IMR-90 (cell line): ENCODE measurements around the gene SS18L1. TPM values are rescaled to one million over a fixed set of nuclear protein-coding genes. Genes with fewer than 3 reads are reported as not detected.

Source experiments
- ATAC-seq: fragments of 200-7000 bp; cut with Tn5 transposase; 2 replicates; pipeline ENCODE4 v1.9.1; 2020; ENCODE audit warnings: low read depth, mild to moderate bottlenecking, moderate library complexity
- BruUV-seq: library from RNA; stranded (reverse); fragments of 400-500 nt; replicated peaks from 2 replicates; lab custom pipeline; 2021; lab: Mats Ljungman, UMichigan
- CTCF ChIA-PET: fragments of 300-600 bp; formaldehyde crosslinking; extraction: SDS; loops from one replicate; lab custom pipeline; 2021; ENCODE audit warnings: antibody characterized with exemption; lab: Yijun Ruan, JAX
- POLR2A ChIA-PET: fragments of 300-600 bp; sonication (Branson Sonifier 250); formaldehyde crosslinking; loops from one replicate; lab custom pipeline; 2022; ENCODE audit warnings: antibody characterized with exemption; ENCODE audit not compliant: unreplicated experiment; lab: Charles Lee
- DNase-seq: peaks from one replicate; pipeline ENCODE4 v3.0.0; 2013
- H2AFZ ChIP-seq: replicated peaks from 2 replicates; pipeline ENCODE3; 2013; ENCODE audit warnings: low read length, mild to moderate bottlenecking; ENCODE audit not compliant: poor library complexity
- H2AK5ac ChIP-seq: 2 replicates; pipeline ENCODE4 v1.6.1; 2013; ENCODE audit warnings: low read depth, low read length, inconsistent platforms
- H2AK9ac ChIP-seq: replicated peaks from 2 replicates; pipeline ENCODE3; 2013; ENCODE audit warnings: mild to moderate bottlenecking, low read depth, low read length, moderate library complexity; ENCODE audit not compliant: poor library complexity
- H2BK120ac ChIP-seq: 2 replicates; pipeline ENCODE4 v1.6.1; 2013; ENCODE audit warnings: low read depth, low read length, inconsistent platforms
- H2BK15ac ChIP-seq: 3 replicates; pipeline ENCODE4 v1.6.1; 2013; ENCODE audit warnings: low read depth, low read length, inconsistent platforms
- H2BK20ac ChIP-seq: 2 replicates; pipeline ENCODE4 v1.6.1; 2013; ENCODE audit warnings: low read depth, mild to moderate bottlenecking, inconsistent platforms, low read length, moderate library complexity
- H2BK5ac ChIP-seq: 2 replicates; pipeline ENCODE4 v1.6.1; 2013; ENCODE audit warnings: mild to moderate bottlenecking, low read depth, low read length, inconsistent platforms; ENCODE audit not compliant: poor library complexity, severe bottlenecking
- H3K14ac ChIP-seq: replicated peaks from 2 replicates; pipeline ENCODE4 v1.6.1; 2013; ENCODE audit warnings: low read depth, low read length, inconsistent platforms
- H3K18ac ChIP-seq: 2 replicates; pipeline ENCODE4 v1.6.1; 2013; ENCODE audit warnings: low read depth, low read length, control low read depth
- H3K23ac ChIP-seq: 2 replicates; pipeline ENCODE4 v1.6.1; 2013; ENCODE audit warnings: low read depth, low read length, inconsistent platforms
- H3K27ac ChIP-seq: 2 replicates; pipeline ENCODE4 v1.5.1; 2013; ENCODE audit warnings: mild to moderate bottlenecking, control low read depth, low read length; ENCODE audit not compliant: insufficient read depth
- H3K27me3 ChIP-seq: 2 replicates; pipeline ENCODE4 v1.6.1; 2013; ENCODE audit warnings: low read length; ENCODE audit not compliant: control insufficient read depth, insufficient read depth
- H3K36me3 ChIP-seq: 2 replicates; pipeline ENCODE4 v1.6.1; 2013; ENCODE audit warnings: low read length, mixed read lengths; ENCODE audit not compliant: control insufficient read depth, insufficient read depth
- H3K4ac ChIP-seq: 2 replicates; pipeline ENCODE4 v1.6.1; 2013; ENCODE audit warnings: low read depth, low read length, inconsistent platforms
- H3K4me1 ChIP-seq: 2 replicates; pipeline ENCODE4 v1.6.1; 2013; ENCODE audit warnings: low read length, mixed read lengths; ENCODE audit not compliant: control insufficient read depth, insufficient read depth
- H3K4me2 ChIP-seq: 2 replicates; pipeline ENCODE4 v1.6.1; 2013; ENCODE audit warnings: low read depth, mild to moderate bottlenecking, control low read depth, low read length, moderate library complexity
- H3K4me3 ChIP-seq: 2 replicates; pipeline ENCODE4 v1.5.1; 2013; ENCODE audit warnings: low read depth, mild to moderate bottlenecking, control low read depth, low read length, moderate library complexity; ENCODE audit not compliant: insufficient read depth
- H3K56ac ChIP-seq: 2 replicates; pipeline ENCODE4 v1.6.1; 2013; ENCODE audit warnings: low read length, inconsistent platforms; ENCODE audit not compliant: insufficient read depth; ENCODE audit errors: extremely low read depth
- H3K79me1 ChIP-seq, 2 experiments: 2 replicates each; pipeline ENCODE4 v1.6.1; 2013; ENCODE audit warnings: low read length in 2 of 2, inconsistent platforms in 1 of 2, low read depth in 1 of 2
- H3K9ac ChIP-seq: 2 replicates; pipeline ENCODE4 v1.6.1; 2013; ENCODE audit warnings: low read depth, low read length, control low read depth
- H3K9me1 ChIP-seq: 2 replicates; pipeline ENCODE4 v1.6.1; 2013; ENCODE audit warnings: low read length, inconsistent platforms; ENCODE audit not compliant: insufficient read depth
- H3K9me3 ChIP-seq: 2 replicates; pipeline ENCODE4 v1.6.1; 2013; ENCODE audit warnings: low read length; ENCODE audit not compliant: control insufficient read depth, insufficient read depth
- H4K20me1 ChIP-seq: 2 replicates; pipeline ENCODE4 v1.6.1; 2013; ENCODE audit warnings: low read length, inconsistent platforms; ENCODE audit not compliant: insufficient read depth
- H4K5ac ChIP-seq: 2 replicates; pipeline ENCODE4 v1.6.1; 2013; ENCODE audit warnings: mild to moderate bottlenecking, low read depth, low read length, control low read depth
- H4K8ac ChIP-seq, 2 experiments: 2 replicates each; pipeline ENCODE4 v1.6.1; 2013; ENCODE audit warnings: low read depth in 2 of 2, low read length in 2 of 2, control low read depth in 1 of 2, inconsistent platforms in 1 of 2
- H4K91ac ChIP-seq: 2 replicates; pipeline ENCODE4 v1.6.1; 2013; ENCODE audit warnings: low read depth, low read length, inconsistent platforms; ENCODE audit not compliant: insufficient read depth
- BHLHE40 ChIP-seq: fragments of 150-350 bp; IDR thresholded peaks from 2 replicates; pipeline ENCODE4 v1.6.1; 2016; ENCODE audit warnings: mild to moderate bottlenecking, low read depth, low read length
- CEBPB ChIP-seq: IDR thresholded peaks from 2 replicates; pipeline ENCODE4 v1.6.1; 2012; ENCODE audit warnings: low read depth, low read length, improper control_type of control experiment
- CTCF ChIP-seq: conservative IDR thresholded peaks from 2 replicates; pipeline ENCODE4 v1.5.1; 2012; ENCODE audit warnings: mild to moderate bottlenecking, low read depth, low read length, improper control_type of control experiment
- FOS ChIP-seq: fragments of 150-350 bp; IDR thresholded peaks from 2 replicates; pipeline ENCODE4 v1.6.1; 2016; ENCODE audit warnings: low read depth, low read length
- MAFK ChIP-seq: IDR thresholded peaks from 2 replicates; pipeline ENCODE4 v1.6.1; 2012; ENCODE audit warnings: low read depth, low read length, improper control_type of control experiment
- MAZ ChIP-seq: IDR thresholded peaks from 2 replicates; pipeline ENCODE4 v1.6.1; 2012; ENCODE audit warnings: low read depth, mild to moderate bottlenecking, low read length, improper control_type of control experiment, moderate library complexity, borderline replicate concordance
- MXI1 ChIP-seq: IDR thresholded peaks from 2 replicates; pipeline ENCODE4 v1.6.1; 2012; ENCODE audit warnings: low read depth, mild to moderate bottlenecking, low read length, moderate library complexity, borderline replicate concordance
- NFE2L2 ChIP-seq: fragments of 150-350 bp; IDR thresholded peaks from 2 replicates; pipeline ENCODE4 v1.6.1; 2016; ENCODE audit warnings: low read depth, mild to moderate bottlenecking, low read length
- POLR2A ChIP-seq: IDR thresholded peaks from 2 replicates; pipeline ENCODE4 v1.6.1; 2012; ENCODE audit warnings: mild to moderate bottlenecking, low read depth, low read length
- RAD21 ChIP-seq: IDR thresholded peaks from 2 replicates; pipeline ENCODE4 v1.6.1; 2012; ENCODE audit warnings: low read length, improper control_type of control experiment
- RCOR1 ChIP-seq: IDR thresholded peaks from 2 replicates; pipeline ENCODE4 v1.6.1; 2012; ENCODE audit warnings: mild to moderate bottlenecking, low read length, improper control_type of control experiment; ENCODE audit not compliant: insufficient replicate concordance
- RFX5 ChIP-seq: IDR thresholded peaks from 2 replicates; pipeline ENCODE4 v1.8.0; 2012; ENCODE audit warnings: low read depth, mild to moderate bottlenecking, low read length, moderate library complexity
- SMC3 ChIP-seq: fragments of 150-350 bp; IDR thresholded peaks from 2 replicates; pipeline ENCODE4 v1.6.1; 2016; ENCODE audit warnings: low read depth, mild to moderate bottlenecking, antibody characterized with exemption, low read length, moderate library complexity
- USF2 ChIP-seq: fragments of 150-350 bp; IDR thresholded peaks from 2 replicates; pipeline ENCODE4 v1.6.1; 2017; ENCODE audit warnings: mild to moderate bottlenecking, antibody characterized with exemption, low read length, low read depth
- WGBS, 2 experiments: methylation state at CpG; one replicate each; pipeline versions ENCODE4 v1.1.5 to v1.1.7; 2013; ENCODE audit warnings: missing lambda C conversion rate in 2 of 2; ENCODE audit not compliant: insufficient read length in 1 of 2; ENCODE audit errors: extremely low coverage in 2 of 2; 5-methylcytosine and 5-hydroxymethylcytosine counted together
- dilution Hi-C: fragments of 300-500 bp; cut with HindIII; formaldehyde crosslinking; loops from one replicate; pipeline ENCODE4 v1.14.3; 2018; ENCODE audit warnings: low sequenced_read_pairs; ENCODE audit not compliant: unreplicated experiment
- in situ Hi-C: fragments of 300-500 bp; cut with MboI; formaldehyde crosslinking; loops from 3 replicates; pipeline ENCODE4 v1.14.3; 2019; ENCODE audit warnings: low sequenced_read_pairs, inconsistent platforms, mixed read lengths
- intact Hi-C: fragments of 100-400 bp; cut with micrococcal nuclease; formaldehyde crosslinking; loops from 2 replicates; pipeline ENCODE4 v1.10.0; 2022
- polyA plus RNA-seq, 3 experiments: library from polyadenylated mRNA; depleted of rRNA; stranded (reverse); fragments of >200 nt; gene quantifications; 2 replicates each; pipeline ENCODE4 v1.2.3, GENCODE V29; 2012; ENCODE audit warnings: low replicate concordance in 1 of 3
- total RNA-seq: library from RNA; depleted of rRNA; stranded (reverse); fragments of >200 nt; gene quantifications from 2 replicates; pipeline ENCODE4 v1.2.3, GENCODE V29; 2012
- TF ChIP-seq, protein P1 (sequence below): fragments of 150-350 bp; IDR thresholded peaks from 2 replicates; pipeline ENCODE4 v1.6.1; 2016; ENCODE audit warnings: low read depth, mild to moderate bottlenecking, low read length, moderate library complexity, borderline replicate concordance

The SS18L1 gene
- total and polyA plus RNA-seq, 2 of the 4 experiments (the other 2 are of a cell fraction): 8.1 to 12.2 TPM

DNA sequence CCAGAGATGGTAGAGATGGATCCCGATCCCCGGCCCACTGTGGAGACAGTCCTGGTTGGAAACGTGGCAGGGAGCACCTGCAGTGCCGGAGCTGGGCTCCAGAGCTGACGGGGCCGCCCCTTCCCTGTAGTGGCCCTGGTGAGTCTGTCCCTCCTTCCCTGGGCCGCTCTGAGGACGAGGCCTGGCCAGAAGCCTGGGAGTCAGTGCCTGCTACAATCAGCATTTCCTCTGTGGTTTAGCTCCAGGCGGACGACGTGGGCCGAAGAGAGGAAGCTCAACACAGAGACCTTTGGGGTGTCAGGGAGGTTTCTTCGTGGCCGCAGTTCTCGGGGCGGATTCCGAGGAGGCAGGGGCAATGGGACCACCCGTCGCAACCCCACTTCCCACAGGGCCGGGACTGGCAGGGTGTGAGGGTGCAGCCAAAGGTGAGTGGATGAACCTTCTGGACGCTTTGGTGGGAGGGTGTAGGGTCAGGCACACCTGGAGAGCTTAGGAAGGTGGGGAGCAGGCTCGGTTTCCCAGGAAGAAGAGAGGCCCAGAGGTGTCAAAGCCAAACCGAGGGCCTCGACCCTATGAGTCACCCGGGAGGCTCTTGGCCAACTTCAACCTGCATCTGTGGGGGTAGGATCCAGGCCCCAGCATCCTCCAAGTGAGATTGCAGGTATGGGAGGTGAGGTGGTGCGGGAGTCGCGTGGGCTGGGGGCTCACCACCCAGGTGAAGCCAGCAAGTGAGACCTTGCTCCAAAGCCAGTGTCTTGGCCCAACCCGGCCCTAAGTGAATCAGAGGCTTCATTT is 10.3 kb upstream of the SS18L1 start:
- POLR2A ChIA-PET: no interaction called here
- peak overlapping the region; percentile 38 for H2AFZ ChIP-seq
- TF ChIP-seq CEBPB: no peak
- TF ChIP-seq NFE2L2: no peak
- no peak for TF ChIP-seq RCOR1
- TF ChIP-seq MAFK: no peak
- TF ChIP-seq MXI1: no peak
- TF ChIP-seq RFX5: no peak
- TF ChIP-seq FOS: no peak
- TF ChIP-seq CTCF: no peak
- no peak for TF ChIP-seq SMC3
- no peak for TF ChIP-seq MAZ
- TF ChIP-seq RAD21: no peak
- TF ChIP-seq, protein P1, sequence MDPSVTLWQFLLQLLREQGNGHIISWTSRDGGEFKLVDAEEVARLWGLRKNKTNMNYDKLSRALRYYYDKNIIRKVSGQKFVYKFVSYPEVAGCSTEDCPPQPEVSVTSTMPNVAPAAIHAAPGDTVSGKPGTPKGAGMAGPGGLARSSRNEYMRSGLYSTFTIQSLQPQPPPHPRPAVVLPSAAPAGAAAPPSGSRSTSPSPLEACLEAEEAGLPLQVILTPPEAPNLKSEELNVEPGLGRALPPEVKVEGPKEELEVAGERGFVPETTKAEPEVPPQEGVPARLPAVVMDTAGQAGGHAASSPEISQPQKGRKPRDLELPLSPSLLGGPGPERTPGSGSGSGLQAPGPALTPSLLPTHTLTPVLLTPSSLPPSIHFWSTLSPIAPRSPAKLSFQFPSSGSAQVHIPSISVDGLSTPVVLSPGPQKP: no peak
- TF ChIP-seq USF2: no peak
- TF ChIP-seq POLR2A: no peak
- TF ChIP-seq BHLHE40: no peak

More for the DNA sequence above, 10.3 kb upstream of the SS18L1 start:
- Histone ChIP-seq H3K56ac (no peak overlapping the region), H3K18ac (no peak overlapping the region), H2BK120ac (no peak overlapping the region), H4K91ac (no peak overlapping the region), H3K4me3 (no peak overlapping the region), H3K9me3 (no peaks in the 10 kb centered on the region), H3K79me1 (peaks cover 7 to 69% of the 10 kb centered on the region in 2 experiments), H3K27ac (no peak overlapping the region), H4K5ac (no peak overlapping the region), H2AK9ac (peak overlapping the region; percentile 37), H4K20me1 (peaks cover 66% of the 10 kb centered on the region), H3K27me3 (no peaks in the 10 kb centered on the region), H3K9ac (no peak overlapping the region), H2BK15ac (no peak overlapping the region), H3K23ac (no peak overlapping the region), H2BK5ac (no peak overlapping the region), H3K9me1 (no peaks in the 10 kb centered on the region; the same call in 1 of the 2 replicates), H4K8ac (no peak overlapping the region), H3K4me2 (no peak overlapping the region), H3K14ac (no peak overlapping the region), H3K4me1 (peaks cover 3% of the 10 kb centered on the region; the same call in 1 of the 2 replicates), H2BK20ac (no peak overlapping the region), H3K4ac (no peak overlapping the region), H3K36me3 (peaks cover 81% of the 10 kb centered on the region), H2AK5ac (no peak overlapping the region)
- WGBS, 2 experiments: 77% methylated on average over 7 of the region's 29 CpGs; no CpG with 5 or more reads in 1 of the 2 experiments
- ATAC-seq: no peak
- BruUV-seq: no TSS peak
- in situ Hi-C loops: no loop called here
- CTCF ChIA-PET: no interaction called here
- intact Hi-C loops: no loop called here
- dilution Hi-C loops: no loop called here
- no peak for DNase-seq
